SIG-M5 (cell line): ENCODE data around the gene FHL1.
"Not testable (repeated sequence)": the region's sequence is repeated elsewhere in the genome, so short reads cannot be mapped to it uniquely, and the experiment has no call there.

Source experiments
- DNase-seq: peaks from one replicate; lab custom pipeline; 2025; lab: John Stamatoyannopoulos, UW

The FHL1 gene

GRCh38 chrX:136147315-136147901, at the start of gene FHL1:
TSS of gene FHL1 (plus strand) at chrX:136147533.
- DNase-seq = no peak

DNA sequence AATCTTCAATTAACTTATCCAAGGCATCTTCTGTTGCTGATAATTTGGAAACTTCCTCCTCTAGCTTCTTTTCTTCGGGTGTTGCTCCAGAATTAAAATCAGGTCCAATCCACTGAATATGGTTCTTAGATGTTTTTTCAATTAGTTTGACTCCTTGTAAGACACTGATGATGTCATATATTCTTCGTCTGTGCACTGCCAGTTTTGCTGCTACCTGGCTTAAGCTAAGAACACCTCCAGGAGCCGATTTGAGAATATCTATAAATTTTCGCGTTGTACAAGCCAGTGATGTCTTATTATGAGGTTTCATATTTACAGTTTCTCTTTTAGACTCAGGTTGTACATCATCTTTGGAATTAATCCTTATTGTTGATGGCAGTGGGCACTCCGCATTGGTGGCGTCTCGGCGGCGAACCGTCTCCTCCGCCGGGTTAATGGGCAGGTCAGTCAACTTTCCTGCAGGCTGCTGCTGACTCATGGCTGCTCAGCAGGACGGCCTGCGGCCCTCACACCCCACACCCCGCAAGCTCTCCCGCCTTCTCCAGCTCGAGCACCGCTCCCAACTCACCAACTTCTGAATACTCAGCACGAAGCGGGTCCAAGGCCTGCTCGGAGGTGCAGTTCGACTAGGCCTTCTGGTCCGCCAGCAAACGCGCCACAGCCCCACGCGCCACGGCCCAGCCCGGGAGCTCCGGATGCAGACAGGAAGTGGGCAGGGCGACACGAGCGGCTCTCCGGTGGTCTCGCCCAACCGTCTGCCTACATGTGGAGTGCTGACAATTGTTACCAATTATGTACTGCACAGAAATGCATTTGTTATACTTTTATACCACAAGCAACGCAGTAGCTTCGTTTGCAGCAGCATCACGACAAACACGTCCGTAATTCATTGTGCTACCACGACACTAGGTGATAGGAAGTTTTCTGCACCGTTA, 49.2 kb upstream of the FHL1 start:
- no peak for DNase-seq

DNA sequence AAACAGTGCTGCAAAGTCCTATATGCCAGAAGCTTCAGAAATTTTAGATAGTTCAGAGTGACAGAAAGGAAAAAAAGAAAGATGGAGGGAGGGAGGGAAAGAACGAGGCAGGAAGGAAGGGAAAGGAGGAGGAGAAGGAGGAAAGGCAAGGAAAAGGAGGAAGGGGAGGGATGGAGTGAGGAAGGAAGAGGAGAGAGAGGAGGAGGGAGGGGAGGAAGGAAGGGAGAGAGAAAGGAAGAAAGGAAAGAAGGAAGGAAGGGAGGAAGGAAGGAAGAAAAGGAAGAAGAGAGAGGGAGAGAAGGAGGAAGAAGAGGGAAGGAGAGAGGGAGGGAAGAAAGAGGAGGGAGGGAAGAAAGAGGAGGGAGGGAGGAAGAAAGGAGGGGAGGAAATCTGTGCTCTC, 42.4 kb upstream of the FHL1 start:
- no peak for DNase-seq

DNA sequence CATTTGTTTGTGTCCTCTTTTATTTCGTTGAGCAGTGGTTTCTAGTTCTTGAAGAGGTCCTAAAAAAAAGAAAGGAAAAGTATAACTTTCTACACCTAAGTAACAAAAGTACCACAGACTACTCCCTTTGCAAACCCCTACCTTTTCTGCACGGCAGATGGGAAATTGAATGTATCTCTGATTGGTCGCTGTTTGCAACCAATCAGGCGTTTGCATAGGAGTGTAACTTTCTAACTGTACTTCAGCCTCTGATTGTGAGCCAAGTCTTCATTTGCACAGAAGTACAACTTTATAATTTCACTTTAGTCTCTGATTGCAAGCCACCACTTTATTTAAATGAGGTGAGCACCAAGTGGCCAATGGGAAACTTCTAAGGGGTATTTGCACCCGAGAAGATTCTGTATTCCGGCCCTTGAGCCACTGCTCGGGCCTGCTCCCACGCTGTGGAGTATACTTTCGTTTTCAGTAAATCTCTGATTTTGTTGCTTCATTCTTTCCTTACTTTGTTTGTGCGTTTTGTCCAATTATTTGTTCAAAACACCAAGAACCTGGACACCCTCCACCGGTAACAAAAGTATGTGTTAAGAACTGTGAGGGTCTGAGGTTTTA, 40.3 kb upstream of the FHL1 start:
- no peak for DNase-seq

- not testable (repeated sequence) for DNase-seq
Observed at GRCh38 chrX:136108905-136109304, 38.4 kb upstream of the FHL1 start.

GRCh38 chrX:136112286-136112685, 35.0 kb upstream of the FHL1 start:
- DNase-seq = no peak

DNA sequence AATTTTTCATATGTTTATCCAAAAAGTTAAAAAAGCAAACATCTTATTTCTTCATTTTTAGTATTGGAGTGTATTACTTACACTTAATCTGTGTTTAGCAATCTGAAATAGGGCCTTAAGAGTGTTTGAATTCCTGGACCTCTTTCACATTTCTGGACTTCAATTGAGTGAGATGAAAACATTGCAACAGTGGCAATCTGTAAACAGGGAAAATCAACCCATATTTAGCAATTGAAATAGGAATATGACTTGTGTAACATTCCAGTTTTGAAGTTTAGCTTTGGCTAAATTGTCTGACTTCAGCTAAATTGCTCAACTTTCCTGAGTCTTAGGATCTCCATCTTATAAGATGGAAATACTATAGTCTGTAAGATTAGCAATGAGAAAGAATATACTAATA, 34.6 kb upstream of the FHL1 start:
- DNase-seq = no peak

DNA sequence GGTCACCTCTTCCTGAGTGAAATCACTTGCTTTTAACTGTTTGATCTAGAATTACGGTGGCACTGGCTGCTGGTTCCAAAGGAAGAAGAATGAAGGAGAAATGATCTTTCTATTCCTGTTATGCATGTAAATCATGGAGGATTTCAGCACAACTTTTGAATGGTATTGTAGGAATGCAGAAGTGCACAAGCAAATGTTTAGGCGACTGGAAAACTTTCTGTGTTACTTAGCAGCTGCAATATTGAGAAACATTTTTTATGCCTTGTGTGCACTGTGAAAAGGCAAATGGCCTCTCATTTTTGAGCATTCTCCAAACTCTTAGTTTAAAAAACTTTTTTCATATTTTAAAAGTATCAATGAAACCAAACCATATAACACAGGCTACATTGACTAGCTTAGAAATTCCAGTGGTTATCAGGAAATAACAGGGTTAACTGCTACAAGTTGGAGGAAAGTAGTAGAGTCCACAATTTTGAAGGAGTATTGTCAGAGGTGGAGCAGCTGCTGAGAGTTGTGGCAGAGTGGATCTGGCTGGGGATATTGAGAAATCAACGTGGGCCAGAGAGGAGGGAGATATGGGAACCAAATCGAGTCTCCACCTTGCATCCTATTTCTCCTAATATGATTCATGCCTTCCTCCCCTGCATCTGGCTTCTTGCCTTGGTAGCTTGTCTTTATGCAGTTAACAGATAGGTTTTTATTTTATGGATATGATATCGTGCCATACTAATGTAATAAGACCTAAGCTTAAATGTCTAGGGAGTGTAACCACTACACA, 32.0 kb upstream of the FHL1 start:
- no peak for DNase-seq

GRCh38 chrX:136115904-136116297, 31.4 kb upstream of the FHL1 start:
- no peak for DNase-seq

DNA sequence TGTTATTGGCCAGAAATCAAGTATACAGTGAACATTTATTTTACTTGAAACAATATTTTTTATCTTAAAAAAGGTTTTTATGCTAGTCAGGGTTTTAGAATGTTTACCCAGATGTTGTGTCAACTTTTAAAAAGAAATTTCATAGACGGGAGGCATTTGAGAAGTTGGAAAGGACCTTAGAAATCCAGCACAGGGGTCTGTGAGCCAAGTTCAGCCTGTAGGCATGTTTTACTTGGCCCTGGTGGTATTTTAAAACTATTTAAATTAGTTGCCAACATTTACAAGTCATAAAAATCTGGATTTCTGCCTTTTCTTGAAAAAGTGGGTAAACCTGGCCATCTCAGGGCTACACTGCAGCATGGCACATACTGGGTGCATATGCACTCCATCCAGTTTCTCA, 25.5 kb upstream of the FHL1 start:
- no peak for DNase-seq

DNA sequence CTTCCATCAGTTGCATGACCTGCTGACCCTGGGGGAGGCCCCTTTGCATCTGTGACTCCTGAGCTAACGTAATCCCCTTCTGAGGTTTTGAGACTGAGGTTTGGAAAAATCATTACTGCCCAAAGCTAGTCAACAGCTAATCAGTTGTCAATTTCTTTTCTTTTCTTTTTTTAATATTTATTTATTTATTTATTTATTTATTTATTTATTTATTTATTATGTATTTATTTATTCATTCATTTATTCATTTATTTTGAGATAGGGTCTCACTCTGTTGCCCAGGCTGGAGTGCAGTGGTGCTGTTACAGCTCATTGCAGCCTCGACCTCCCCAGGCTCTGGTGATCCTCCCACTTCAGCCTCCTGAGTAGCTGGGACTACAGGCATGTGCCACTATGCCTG, 25.1 kb upstream of the FHL1 start:
- DNase-seq = no peak

DNA sequence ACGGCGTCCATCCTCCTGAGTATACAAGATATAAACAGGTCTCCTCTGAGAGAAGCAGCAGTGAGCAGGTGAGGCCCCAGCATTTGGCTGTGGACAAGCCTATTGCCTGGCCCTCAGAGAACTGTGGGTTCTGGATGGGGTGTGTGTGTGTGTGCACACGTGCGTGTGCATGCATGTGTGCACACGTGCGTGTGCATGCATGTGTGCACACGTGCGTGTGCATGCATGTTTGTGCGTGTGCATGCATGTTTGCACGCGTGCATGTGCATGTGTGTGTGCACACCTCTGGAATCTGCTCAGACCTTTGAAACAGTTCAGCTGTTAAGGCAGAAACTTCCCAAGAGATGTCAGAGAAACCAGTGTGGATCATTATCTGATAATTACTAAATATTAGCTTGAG, 22.2 kb upstream of the FHL1 start:
- DNase-seq = no peak

- DNase-seq = no peak
Observed at GRCh38 chrX:136126371-136126770, 21.0 kb upstream of the FHL1 start.

DNA sequence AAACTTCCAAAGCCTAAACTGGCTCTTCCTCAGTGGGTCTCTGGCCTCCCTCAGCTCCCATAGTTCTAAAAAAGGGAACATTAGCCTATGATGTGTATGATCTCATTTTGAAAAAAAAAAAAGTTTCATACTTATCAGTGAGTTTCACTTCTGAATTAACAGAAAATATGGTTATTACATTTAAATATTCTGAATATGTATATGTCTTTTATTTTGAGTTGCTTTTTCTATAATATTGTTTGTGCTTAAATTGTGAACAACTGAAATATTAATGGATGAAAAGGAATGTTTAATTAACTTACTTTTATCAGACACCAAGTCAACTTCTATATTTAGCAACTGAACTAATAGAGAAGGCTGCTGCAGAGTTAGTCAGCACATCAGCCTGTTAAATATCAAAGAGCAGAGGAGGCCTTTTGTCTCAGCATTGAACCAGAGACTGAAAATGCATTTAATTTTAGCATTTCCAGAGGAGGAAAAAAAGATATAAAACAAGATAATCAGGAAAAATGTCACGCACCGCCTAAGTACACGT, 20.4 kb upstream of the FHL1 start:
- no peak for DNase-seq

DNA sequence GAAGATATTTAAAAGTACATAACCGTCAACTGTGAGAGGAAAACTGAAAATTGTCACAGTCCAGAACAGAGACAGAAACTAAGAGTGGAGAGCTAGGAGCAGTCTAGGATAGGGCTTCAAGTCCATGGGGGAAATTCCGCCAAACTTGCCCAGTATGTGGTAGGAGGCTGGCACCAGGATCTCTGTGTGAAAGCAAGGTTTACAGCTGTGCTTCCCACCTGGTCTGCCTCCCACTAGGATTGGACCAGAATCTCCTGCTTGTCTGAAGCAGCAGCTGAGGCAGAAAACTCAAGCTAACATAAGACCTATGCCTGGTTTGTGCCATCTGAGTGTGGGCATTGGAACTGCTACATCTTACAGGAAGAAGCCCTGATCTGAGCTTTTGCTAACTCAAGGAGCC, 18.6 kb upstream of the FHL1 start:
- no peak for DNase-seq

DNA sequence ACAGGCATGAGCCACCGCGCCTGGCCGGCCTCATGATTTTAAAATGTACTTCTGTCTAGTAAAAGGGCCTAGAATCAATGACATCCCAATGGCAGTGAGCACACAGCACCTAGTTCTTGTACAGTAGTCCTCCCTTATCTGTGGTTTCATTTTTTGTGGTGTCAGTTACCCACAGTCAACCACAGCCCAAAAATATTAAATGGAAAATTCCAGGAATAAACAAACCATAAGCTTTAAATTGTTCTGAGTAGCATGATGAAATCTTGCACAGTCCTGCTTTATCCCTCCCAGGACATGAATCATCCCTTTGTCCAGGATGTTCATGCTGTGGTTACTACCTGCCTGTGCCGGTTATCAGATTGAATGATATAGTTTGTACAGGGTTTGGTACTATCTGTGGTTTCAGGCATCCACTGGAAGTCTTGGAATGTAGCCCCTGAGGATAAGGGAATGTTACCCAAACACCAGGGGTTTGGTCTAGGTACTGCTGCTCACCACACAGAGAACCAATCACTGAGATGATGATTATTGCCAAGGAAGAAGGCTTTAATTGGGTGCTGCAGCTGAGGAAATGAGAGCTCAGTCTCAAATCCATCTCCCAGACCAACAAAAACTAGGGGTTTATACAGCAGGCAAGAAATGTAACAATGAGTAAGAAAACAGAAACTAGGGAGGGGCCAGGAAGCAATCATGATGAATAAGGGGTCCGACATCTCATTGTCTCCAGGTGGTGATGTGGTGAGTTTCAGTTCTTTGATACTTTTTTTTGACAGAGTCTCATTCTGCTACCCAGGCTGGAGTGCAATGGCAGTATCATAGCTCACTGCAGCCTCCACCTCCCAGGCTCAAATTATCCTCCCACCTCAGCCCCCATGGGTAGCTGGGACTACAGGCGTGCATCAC, 16.2 kb upstream of the FHL1 start:
- DNase-seq = no peak

- no peak for DNase-seq
Observed at GRCh38 chrX:136138939-136139338, 8.4 kb upstream of the FHL1 start.

DNA sequence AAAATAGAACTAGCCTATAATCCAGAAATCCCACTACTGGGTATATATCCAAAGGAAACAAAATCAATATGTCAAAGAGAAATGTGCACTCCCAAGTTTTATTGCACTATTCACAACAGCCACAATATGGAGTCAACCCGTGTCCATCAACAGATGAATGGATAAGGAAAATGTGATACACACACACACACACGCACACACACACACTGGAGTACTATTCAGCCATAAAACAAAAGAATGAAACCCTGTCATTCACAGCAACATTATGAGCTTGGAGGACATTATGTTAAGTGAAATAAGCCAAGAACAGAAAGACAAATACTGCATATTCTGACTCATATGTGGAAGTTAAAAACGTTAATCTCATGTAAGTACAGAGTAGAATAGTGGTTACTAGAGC, 5.8 kb upstream of the FHL1 start:
- DNase-seq = no peak

GRCh38 chrX:136142592-136142991, 4.7 kb upstream of the FHL1 start:
- no peak for DNase-seq

GRCh38 chrX:136143711-136144110, 3.6 kb upstream of the FHL1 start:
- DNase-seq = no peak
